DMS114 treated with DMSO at 0.1 percent for 48 hours (cell line): ENCODE results near the gene SRGAP2B.
"Not testable (repeated sequence)": the region's sequence is repeated elsewhere in the genome, so short reads cannot be mapped to it uniquely, and the experiment has no call there.

Source experiments
- DNase-seq: peaks from one replicate; lab custom pipeline; 2025; ENCODE audit not compliant: unreplicated experiment; lab: John Stamatoyannopoulos, UW

SRGAP2B gene

GRCh38 chr1:145047553-145047952, 47.6 kb downstream of the SRGAP2B start:
- not testable (repeated sequence) for DNase-seq

GRCh38 chr1:145045571-145046273, 49.4 kb downstream of the SRGAP2B start:
- DNase-seq: not testable (repeated sequence)

GRCh38 chr1:145041519-145041918, 53.6 kb downstream of the SRGAP2B start:
- DNase-seq: not testable (repeated sequence)

- not testable (repeated sequence) for DNase-seq
Observed at GRCh38 chr1:145036019-145036418, 59.1 kb downstream of the SRGAP2B start.

- DNase-seq: not testable (repeated sequence)
Observed at GRCh38 chr1:145033523-145033922, 61.6 kb downstream of the SRGAP2B start.

GRCh38 chr1:145027251-145027650, 67.9 kb downstream of the SRGAP2B start:
- DNase-seq: not testable (repeated sequence)

GRCh38 chr1:145025286-145025685, 69.8 kb downstream of the SRGAP2B start:
- DNase-seq: not testable (repeated sequence)

- DNase-seq: not testable (repeated sequence)
Observed at GRCh38 chr1:145022259-145022658, 72.9 kb downstream of the SRGAP2B start.

GRCh38 chr1:145021749-145022148, 73.4 kb downstream of the SRGAP2B start:
- not testable (repeated sequence) for DNase-seq

GRCh38 chr1:145019709-145020108, 75.4 kb downstream of the SRGAP2B start:
- DNase-seq: not testable (repeated sequence)

GRCh38 chr1:145017725-145018124, 77.4 kb downstream of the SRGAP2B start:
- DNase-seq: not testable (repeated sequence)

- DNase-seq: not testable (repeated sequence)
Observed at GRCh38 chr1:145016492-145016862, 78.7 kb downstream of the SRGAP2B start.

GRCh38 chr1:145015744-145016491, 79.2 kb downstream of the SRGAP2B start:
- not testable (repeated sequence) for DNase-seq

GRCh38 chr1:145013353-145013752, 81.8 kb downstream of the SRGAP2B start:
- DNase-seq: not testable (repeated sequence)

- not testable (repeated sequence) for DNase-seq
Observed at GRCh38 chr1:145011811-145012210, 83.3 kb downstream of the SRGAP2B start.

GRCh38 chr1:145010580-145010979, 84.5 kb downstream of the SRGAP2B start:
- DNase-seq: not testable (repeated sequence)

GRCh38 chr1:145009928-145010327, 85.2 kb downstream of the SRGAP2B start:
- not testable (repeated sequence) for DNase-seq

- not testable (repeated sequence) for DNase-seq
Observed at GRCh38 chr1:145008388-145008787, 86.7 kb downstream of the SRGAP2B start.

- DNase-seq: not testable (repeated sequence)
Observed at GRCh38 chr1:145005142-145005541, 90.0 kb downstream of the SRGAP2B start.

GRCh38 chr1:145001381-145001780, 93.7 kb downstream of the SRGAP2B start:
- not testable (repeated sequence) for DNase-seq

- not testable (repeated sequence) for DNase-seq
Observed at GRCh38 chr1:145000743-145001326, 94.3 kb downstream of the SRGAP2B start.
